GM10266 (cell line): ENCODE data around the gene CLDN19.
A peak's percentile ranks its signal among the peaks of the same experiment; 100 is the strongest.

Source experiments
- DNase-seq: peaks from one replicate; pipeline ENCODE4 v3.0.0; 2012; ENCODE audit errors: extremely low spot score
- TF ChIP-seq, protein P1 (sequence below): IDR thresholded peaks from 2 replicates; pipeline ENCODE4 v1.5.1; 2012; ENCODE audit warnings: mild to moderate bottlenecking, low read depth; ENCODE audit not compliant: control insufficient read depth, insufficient read depth; ENCODE audit errors: missing control alignments

CLDN19 gene

DNA sequence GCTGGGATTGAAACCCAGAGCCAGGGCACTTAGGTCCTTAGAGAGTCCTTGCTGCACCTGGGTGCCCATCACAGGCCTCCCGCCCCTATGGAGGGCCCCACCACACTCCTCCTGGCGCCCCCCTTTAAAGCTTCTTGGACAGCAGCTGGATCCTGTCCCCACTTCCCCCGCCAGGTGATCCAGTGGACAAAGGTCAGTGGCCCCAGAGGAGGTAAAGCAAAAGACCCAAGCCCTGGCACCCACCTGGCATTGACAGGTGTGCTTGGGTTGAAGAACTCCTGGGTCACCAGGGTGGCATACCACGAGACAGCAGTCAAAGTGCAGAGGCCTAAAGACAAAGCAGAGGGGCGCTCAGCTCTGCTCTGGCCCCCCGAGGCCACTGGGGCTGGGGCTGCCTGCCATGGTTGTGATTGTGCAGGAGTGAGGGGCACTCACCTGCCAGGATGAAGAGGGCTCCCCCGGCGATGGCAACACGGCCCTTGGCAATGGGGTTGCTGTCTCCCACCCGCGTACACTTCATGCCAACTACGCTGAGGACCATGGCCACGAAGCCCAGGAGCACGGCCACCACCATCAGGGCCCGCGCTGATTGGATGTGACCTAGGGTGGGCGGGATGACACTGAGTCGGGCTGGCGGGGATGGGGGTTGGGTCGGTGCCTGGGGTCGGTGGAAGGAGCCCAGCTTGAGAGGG is 1.9 kb downstream of the CLDN19 start:
- DNase-seq, result no peak
- TF ChIP-seq, protein P1, sequence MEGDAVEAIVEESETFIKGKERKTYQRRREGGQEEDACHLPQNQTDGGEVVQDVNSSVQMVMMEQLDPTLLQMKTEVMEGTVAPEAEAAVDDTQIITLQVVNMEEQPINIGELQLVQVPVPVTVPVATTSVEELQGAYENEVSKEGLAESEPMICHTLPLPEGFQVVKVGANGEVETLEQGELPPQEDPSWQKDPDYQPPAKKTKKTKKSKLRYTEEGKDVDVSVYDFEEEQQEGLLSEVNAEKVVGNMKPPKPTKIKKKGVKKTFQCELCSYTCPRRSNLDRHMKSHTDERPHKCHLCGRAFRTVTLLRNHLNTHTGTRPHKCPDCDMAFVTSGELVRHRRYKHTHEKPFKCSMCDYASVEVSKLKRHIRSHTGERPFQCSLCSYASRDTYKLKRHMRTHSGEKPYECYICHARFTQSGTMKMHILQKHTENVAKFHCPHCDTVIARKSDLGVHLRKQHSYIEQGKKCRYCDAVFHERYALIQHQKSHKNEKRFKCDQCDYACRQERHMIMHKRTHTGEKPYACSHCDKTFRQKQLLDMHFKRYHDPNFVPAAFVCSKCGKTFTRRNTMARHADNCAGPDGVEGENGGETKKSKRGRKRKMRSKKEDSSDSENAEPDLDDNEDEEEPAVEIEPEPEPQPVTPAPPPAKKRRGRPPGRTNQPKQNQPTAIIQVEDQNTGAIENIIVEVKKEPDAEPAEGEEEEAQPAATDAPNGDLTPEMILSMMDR, result no peak

- DNase-seq, result peak; percentile 56
- TF ChIP-seq, protein P1, result peak; percentile 20
These were observed 2.8 kb downstream of the CLDN19 start for GRCh38 chr1:42737257-42737656.

- TF ChIP-seq, protein P1, result no peak
- no peak for DNase-seq
These were observed 3.4 kb downstream of the CLDN19 start for GRCh38 chr1:42736571-42737200.

GRCh38 chr1:42736152-42736551 is 3.9 kb downstream of the CLDN19 start:
- no peak for DNase-seq
- TF ChIP-seq, protein P1, result peak; percentile 34

DNA sequence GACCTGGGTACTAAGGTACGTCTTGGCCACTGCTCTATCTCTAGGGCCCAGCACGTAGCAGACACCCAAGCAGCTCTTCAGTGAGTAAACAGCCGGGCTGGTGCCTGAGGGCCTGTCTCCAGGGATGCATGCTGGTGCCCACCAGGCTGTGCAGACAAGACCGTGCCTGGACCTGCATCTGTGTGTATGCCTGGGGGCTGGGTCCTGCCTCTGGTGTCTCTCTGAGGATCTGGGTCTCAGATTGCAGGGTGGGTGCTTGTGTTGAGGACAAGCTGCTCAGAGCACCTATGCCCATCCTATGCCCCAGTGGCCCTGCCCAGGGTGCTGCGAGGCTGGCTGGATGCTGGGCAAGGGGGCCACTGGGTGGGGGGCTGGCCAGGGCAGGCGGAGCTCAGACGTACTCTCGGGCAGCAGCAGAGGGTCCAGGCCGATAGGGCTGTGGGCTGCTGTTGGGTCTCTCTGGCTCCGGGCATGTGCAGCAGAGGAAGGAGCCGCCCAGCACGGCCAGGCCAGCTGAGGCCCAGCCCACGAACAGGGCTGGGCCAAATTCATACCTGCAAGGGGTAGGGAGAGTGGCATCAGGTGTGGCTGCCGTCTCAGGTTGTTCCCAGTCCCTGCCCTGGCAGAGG is 4.4 kb downstream of the CLDN19 start:
- TF ChIP-seq, protein P1, result no peak
- no peak for DNase-seq

DNA sequence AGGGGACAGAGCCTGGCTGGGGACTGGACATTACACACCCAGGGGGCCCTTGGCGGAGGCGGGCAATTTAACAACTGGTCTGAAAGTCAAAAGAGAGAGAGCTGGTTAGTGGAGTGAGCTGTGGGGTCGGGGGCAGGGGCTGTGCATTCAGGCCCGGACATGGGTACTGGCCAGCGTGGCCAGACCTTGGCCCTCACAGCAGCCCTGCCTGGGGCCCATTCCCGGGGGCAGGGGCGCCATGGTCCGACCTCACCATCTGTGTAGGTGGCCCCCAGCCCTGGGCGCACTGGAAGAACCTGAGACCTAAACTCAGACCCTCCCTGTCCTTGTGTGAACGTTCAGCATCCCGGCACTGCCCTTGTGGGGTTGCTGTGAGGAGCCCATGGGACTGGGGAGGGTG is 5.0 kb downstream of the CLDN19 start:
- DNase-seq, result no peak
- TF ChIP-seq, protein P1, result no peak
